ENCODE results near the gene TPM4. TPM values are rescaled to one million over a fixed set of nuclear protein-coding genes. Genes with fewer than 3 reads are reported as not detected.
"Not testable (repeated sequence)": the region's sequence is repeated elsewhere in the genome, so short reads cannot be mapped to it uniquely, and the experiment has no call there.

The TPM4 gene
- total RNA-seq (2014; rRNA removed; shearing (Covaris generic)): 473 and 509 TPM in 2 replicates
- polyA plus RNA-seq (2015; cell fraction: cytosol; rRNA removed): 642 and 802 TPM in 2 replicates
- 310 and 335 TPM in 2 replicates for polyA plus RNA-seq (2015; cell fraction: nucleus; rRNA removed)

GRCh38 chr19:16076154-16076957 lies at the start of gene TPM4:
TSS of gene TPM4 (plus strand) at chr19:16076495. CDS start at chr19:16076566, 71 bp downstream.
- DNase-seq (ENCODE audit: low read depth): peak; percentile 94

- DNase-seq (ENCODE audit: low read depth): no peak
Observed at GRCh38 chr19:16026756-16027155, 49.5 kb upstream of the TPM4 start.

- no peak for DNase-seq (ENCODE audit: low read depth)
Observed at GRCh38 chr19:16027528-16027927, 48.8 kb upstream of the TPM4 start.

GRCh38 chr19:16030155-16030554 lies 46.1 kb upstream of the TPM4 start:
- DNase-seq (ENCODE audit: low read depth): not testable (repeated sequence)

- no peak for DNase-seq (ENCODE audit: low read depth)
Observed at GRCh38 chr19:16030964-16031871, 45.1 kb upstream of the TPM4 start.

GRCh38 chr19:16031872-16032200 lies 44.5 kb upstream of the TPM4 start:
- no peak for DNase-seq (ENCODE audit: low read depth)

- DNase-seq (ENCODE audit: low read depth): no peak
Observed at GRCh38 chr19:16032509-16033135, 43.7 kb upstream of the TPM4 start.

GRCh38 chr19:16033136-16033530 lies 43.2 kb upstream of the TPM4 start:
- no peak for DNase-seq (ENCODE audit: low read depth)

- no peak for DNase-seq (ENCODE audit: low read depth)
Observed at GRCh38 chr19:16033721-16034120, 42.6 kb upstream of the TPM4 start.

GRCh38 chr19:16034180-16034579 lies 42.1 kb upstream of the TPM4 start:
- DNase-seq (ENCODE audit: low read depth): no peak

GRCh38 chr19:16034958-16035560 lies 41.2 kb upstream of the TPM4 start:
- DNase-seq (ENCODE audit: low read depth): no peak

GRCh38 chr19:16035601-16036297 lies 40.5 kb upstream of the TPM4 start:
- DNase-seq (ENCODE audit: low read depth): no peak

GRCh38 chr19:16036397-16036925 lies 39.8 kb upstream of the TPM4 start:
- DNase-seq (ENCODE audit: low read depth): no peak

- no peak for DNase-seq (ENCODE audit: low read depth)
Observed at GRCh38 chr19:16036941-16037340, 39.4 kb upstream of the TPM4 start.

- no peak for DNase-seq (ENCODE audit: low read depth)
Observed at GRCh38 chr19:16037424-16038195, 38.7 kb upstream of the TPM4 start.

GRCh38 chr19:16038196-16038695 lies 38.0 kb upstream of the TPM4 start:
- no peak for DNase-seq (ENCODE audit: low read depth)

GRCh38 chr19:16039081-16039480 lies 37.2 kb upstream of the TPM4 start:
- no peak for DNase-seq (ENCODE audit: low read depth)

- DNase-seq (ENCODE audit: low read depth): no peak
Observed at GRCh38 chr19:16039545-16039944, 36.8 kb upstream of the TPM4 start.

GRCh38 chr19:16040642-16041041 lies 35.7 kb upstream of the TPM4 start:
- no peak for DNase-seq (ENCODE audit: low read depth)
